Mucosa of stomach (tissue), 1 donor: Measurements from ENCODE around the gene RTP5.

Source experiments
- H3K27me3 ChIP-seq: one replicate; pipeline ENCODE4 v1.7.0; 2013; ENCODE audit warnings: mild to moderate bottlenecking, low read length; ENCODE audit not compliant: control insufficient read depth, insufficient read depth
- H3K36me3 ChIP-seq: one replicate; pipeline ENCODE4 v1.7.0; 2013; ENCODE audit warnings: low read length; ENCODE audit not compliant: control insufficient read depth, insufficient read depth
- H3K4me1 ChIP-seq: one replicate; pipeline ENCODE4 v1.7.0; 2013; ENCODE audit warnings: mild to moderate bottlenecking, low read length; ENCODE audit not compliant: control insufficient read depth, insufficient read depth
- H3K4me3 ChIP-seq: one replicate; pipeline ENCODE4 v1.7.0; 2013; ENCODE audit warnings: low read length
- H3K9ac ChIP-seq: one replicate; pipeline ENCODE4 v1.7.0; 2013; ENCODE audit warnings: mild to moderate bottlenecking, low read length, moderate library complexity
- H3K9me3 ChIP-seq: one replicate; pipeline ENCODE4 v1.7.0; 2013; ENCODE audit warnings: mild to moderate bottlenecking, low read length, moderate library complexity; ENCODE audit not compliant: control insufficient read depth
- donor health status: Pancreatic carcinoma.

The RTP5 gene

DNA sequence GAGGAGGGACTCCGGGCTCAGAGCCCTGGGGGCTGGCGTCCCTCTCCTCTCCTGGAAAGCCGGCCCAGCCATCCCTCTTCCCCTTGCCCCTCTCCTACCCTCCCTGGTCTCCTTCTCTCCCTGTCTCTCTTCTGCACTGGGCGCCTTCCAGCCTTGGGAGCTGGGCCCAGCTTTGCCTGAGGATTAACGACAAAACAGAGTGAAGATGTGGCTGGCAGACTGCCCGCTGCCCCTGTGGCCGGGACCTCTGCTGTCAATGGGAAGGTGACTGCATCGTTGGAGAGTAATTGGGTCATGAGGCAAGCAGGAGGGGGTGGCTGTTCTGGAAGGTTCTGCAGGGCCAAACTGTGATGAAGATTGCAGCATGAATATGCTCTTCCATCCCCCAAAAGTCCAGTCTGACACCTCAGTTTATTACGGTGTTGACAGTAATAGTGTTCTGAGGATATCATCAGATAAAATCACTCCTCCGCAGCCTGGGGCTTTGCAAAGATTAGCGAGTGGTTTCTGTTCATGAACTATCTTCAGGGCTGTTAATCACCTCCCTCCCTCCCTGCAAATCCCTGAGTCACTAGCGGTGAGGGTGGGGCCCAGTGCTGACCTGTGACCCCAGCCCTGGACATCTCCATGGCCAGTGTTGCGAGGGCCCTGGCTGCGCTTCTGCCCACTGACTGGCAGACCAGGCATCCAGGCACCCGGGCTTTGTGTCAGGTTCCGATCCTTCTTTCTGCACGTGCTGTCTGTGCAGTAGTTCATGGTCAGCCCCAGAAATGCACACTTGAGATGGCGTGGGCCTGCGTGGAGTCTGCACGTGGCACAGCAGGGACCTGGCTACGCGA is 23.0 kb downstream of the RTP5 start:
- Histone ChIP-seq H3K9me3 (no peaks in the 10 kb centered on the region), H3K4me1 (peaks cover 6% of the 10 kb centered on the region), H3K9ac (no peak overlapping the region)

DNA sequence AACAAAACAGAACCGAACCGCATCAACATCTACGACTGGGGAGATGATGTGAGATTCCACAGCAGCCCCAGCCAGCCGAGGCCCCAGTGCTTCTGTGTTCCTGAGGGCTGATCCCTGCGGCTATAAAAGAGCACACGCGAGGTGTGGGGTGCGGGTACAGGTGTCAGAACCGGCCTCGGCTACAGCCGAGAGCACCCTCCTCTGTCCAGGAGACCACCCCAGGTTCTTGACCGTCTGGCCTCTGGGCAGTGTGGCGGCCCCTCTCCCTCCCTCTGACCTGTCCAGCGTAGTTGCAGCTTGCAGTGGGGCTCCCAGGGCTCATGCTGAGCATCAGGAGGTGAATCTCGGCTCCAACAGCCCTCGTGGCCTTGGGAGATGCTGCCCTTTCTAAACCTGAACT is 23.7 kb downstream of the RTP5 start:
- peaks cover 6% of the 10 kb centered on the region for H3K4me1 ChIP-seq
- H3K9ac ChIP-seq: no peak overlapping the region
- H3K9me3 ChIP-seq: no peaks in the 10 kb centered on the region
- H3K27me3 ChIP-seq: no peaks in the 10 kb centered on the region
- no peaks in the 10 kb centered on the region for H3K36me3 ChIP-seq
- no peak overlapping the region for H3K4me3 ChIP-seq

More for the DNA sequence above, 23.0 kb downstream of the RTP5 start:
- Histone ChIP-seq H3K27me3 (no peaks in the 10 kb centered on the region), H3K36me3 (no peaks in the 10 kb centered on the region), H3K4me3 (no peak overlapping the region)

DNA sequence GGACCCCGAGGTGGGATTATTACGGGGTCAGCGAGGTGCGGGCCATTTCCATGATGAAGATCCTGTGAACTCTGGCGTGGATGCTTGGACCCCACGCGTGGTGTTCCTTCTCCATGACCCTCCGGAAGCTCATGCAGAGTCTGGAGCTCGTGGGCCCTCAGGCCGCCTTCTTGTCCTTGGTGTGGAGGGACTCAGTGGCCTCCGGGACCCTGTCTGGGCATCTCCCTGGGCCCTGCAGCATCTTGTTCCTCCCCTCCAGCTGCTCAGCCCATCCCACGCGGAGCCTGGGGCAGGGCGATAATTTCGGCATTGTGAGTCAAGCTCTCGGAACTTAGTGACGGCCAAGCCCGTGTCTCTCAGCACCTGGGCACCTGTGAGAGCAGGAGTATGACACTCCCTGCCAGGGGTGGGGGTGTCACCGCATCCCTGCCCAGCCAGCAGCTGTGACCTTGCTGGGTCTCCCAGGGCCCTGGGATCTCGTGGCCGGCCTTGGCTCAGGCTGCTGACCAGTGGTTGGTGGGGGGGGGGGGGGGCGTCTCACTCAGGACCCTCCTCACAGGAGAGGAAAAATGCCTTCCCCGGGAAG is 24.6 kb downstream of the RTP5 start:
- Histone ChIP-seq H3K27me3 (no peaks in the 10 kb centered on the region), H3K9ac (no peak overlapping the region), H3K4me1 (peaks cover 6% of the 10 kb centered on the region), H3K36me3 (no peaks in the 10 kb centered on the region), H3K9me3 (no peaks in the 10 kb centered on the region), H3K4me3 (no peak overlapping the region)

DNA sequence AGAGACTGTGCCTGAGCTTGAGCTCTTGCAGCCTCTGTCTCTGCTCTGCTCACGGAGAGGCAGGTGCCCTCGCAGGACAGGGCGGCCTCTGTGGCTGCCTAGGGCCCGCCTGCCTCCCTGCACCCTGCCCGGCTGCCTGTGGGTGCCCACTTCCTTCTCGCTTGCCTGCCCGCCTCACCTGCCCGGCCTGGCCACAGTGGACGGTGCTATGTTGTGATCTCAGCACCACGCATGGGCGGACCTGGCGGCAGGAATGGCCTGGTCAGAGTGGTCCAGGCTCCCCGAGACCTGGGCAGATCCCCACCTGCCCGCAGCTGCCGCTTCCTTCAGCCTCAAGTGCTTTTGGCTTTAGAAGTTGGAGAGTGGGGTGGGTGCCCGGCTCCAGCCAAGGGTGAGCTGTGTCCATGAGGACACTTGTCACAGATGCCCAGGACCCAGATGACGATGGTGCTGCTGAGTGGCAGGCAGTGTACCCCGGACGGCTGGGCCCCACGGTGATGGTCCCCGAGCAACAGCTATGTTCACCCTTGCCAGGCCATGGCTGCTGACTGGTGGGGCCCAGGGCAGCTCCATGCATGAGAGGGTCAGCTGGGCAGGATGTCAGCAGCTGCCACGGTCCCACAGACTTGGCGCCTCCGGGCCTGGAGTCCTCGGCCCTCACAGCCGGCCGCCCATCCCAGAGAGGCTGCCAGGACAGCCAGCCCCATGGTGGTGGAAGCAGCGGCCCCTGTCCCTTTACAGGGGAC is 25.3 kb downstream of the RTP5 start:
- Histone ChIP-seq H3K27me3 (no peaks in the 10 kb centered on the region), H3K36me3 (no peaks in the 10 kb centered on the region), H3K9me3 (no peaks in the 10 kb centered on the region), H3K4me3 (no peak overlapping the region), H3K9ac (no peak overlapping the region), H3K4me1 (peaks cover 6% of the 10 kb centered on the region)

DNA sequence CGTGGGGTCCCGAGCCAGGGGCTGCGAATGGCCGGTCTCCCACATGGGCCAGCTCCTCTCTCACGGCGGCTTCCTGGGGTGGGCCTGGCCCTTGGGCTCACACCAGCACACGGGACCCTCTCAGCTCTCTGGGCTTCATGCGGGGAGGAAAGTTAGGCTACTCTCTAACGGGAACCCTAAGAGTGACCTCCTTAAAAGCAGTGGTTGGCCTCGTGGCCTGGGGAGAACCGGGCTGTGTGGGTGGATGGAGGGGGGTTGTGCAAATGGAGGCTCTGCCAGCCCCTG is 25.8 kb downstream of the RTP5 start:
- Histone ChIP-seq H3K4me3 (no peak overlapping the region), H3K4me1 (peaks cover 10% of the 10 kb centered on the region)

DNA sequence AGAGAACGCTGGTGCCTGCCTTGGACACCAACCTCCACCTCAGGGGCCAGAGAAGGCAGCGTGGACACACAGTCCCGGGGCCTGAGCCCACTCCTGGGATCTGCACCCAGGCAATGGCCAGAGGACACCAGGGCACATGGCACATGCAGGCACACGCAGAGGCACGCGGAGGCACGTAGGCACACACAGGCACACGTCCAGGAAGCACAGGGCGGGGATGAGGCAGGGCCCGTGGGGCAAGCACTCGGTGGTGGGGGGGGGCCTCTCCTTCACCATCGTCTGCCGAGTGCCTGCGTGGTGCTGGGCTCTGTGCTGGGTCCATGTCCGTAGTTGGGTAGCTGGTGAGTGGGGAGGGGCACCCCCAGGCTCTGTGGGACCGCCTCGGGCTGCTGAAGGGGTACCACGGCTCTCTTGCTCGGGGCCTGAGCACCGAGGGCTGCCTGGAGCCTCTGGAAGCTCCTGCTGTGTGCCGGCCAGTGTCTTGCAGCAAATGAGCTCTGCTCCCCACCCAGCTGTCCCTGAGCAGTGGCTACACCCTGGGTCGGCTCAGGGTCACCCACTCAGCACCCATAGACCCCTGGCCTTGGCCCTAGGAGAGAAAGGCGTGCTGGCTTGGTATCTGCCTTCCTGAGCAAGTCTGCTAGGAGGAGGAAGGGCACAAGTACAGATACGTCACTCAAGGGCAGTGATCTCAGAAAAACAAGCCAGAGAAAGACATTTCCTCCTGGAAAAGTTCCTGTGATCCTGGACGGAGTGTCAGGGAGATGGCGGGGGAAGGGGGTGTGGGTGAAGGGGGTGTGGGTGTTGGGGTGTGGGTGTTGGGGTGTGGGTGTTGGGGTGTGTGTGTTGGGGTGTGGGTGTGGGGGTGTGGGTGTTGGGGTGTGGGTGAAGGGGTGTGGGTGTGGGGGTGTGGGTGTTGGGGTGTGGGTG is 26.4 kb downstream of the RTP5 start:
- Histone ChIP-seq H3K27me3 (no peaks in the 10 kb centered on the region), H3K9me3 (no peaks in the 10 kb centered on the region), H3K4me3 (no peak overlapping the region), H3K36me3 (no peaks in the 10 kb centered on the region), H3K9ac (no peak overlapping the region), H3K4me1 (peaks cover 10% of the 10 kb centered on the region)

More for the DNA sequence above, 25.8 kb downstream of the RTP5 start:
- H3K36me3 ChIP-seq: no peaks in the 10 kb centered on the region
- H3K27me3 ChIP-seq: no peaks in the 10 kb centered on the region
- no peak overlapping the region for H3K9ac ChIP-seq
- H3K9me3 ChIP-seq: no peaks in the 10 kb centered on the region

DNA sequence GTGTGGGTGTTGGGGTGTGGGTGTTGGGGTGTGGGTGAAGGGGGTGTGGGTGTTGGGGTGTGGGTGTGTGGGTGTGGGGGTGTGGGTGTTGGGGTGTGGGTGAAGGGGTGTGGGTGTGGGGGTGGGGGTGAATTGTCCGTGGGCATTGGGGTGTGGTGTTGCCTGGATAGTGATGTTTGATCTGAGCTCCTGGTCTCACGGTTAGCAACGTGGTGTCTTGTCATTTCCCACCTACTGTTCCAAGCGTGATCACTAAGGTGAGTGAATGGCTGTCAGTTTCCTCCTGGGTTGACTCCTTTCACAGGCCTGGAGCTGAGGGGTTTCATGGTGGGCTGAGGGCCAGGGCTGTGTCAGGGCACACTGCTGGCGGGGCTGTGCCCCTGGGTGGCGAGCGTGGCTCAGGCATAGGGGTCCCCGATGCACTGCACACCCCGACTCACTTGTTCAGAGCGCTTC is 27.2 kb downstream of the RTP5 start:
- Histone ChIP-seq H3K27me3 (peaks cover 4% of the 10 kb centered on the region), H3K4me1 (peaks cover 15% of the 10 kb centered on the region), H3K4me3 (no peak overlapping the region), H3K9me3 (no peaks in the 10 kb centered on the region), H3K9ac (no peak overlapping the region), H3K36me3 (no peaks in the 10 kb centered on the region)

DNA sequence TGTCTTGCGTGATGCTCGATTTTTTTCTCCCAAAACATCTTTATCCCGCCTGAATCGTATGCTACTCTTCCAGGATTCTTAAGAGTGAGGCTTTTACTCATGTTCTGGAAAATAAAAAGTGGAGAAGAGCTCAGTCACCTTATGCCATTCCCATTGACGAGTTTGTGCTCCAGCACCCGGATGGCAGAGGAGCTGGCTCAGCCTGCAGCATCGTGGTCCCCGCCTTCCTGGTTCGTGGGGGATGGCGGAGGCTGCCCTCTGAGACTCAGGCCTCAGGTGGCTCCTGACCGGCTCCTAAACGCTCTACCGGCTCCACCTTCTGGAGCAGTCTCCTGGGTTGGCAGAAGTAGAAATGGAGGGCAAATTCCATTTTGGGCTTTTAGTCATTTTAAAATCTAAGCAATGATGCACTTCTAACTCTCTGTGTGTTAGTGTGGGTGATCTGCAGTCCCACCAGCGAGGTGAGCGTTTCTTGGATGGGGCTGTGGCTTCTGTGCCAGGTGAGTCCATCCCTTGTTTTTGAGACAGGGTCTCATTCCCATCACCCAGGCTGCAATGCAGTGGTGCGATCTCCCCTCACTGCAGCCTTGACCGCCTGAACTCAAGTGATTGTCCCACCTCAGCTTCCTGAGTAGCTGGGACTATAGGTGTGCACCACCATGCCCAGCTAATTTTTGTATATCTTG is 27.8 kb downstream of the RTP5 start:
- H3K36me3 ChIP-seq: no peaks in the 10 kb centered on the region
- H3K9me3 ChIP-seq: no peaks in the 10 kb centered on the region
- peaks cover 16% of the 10 kb centered on the region for H3K4me1 ChIP-seq

DNA sequence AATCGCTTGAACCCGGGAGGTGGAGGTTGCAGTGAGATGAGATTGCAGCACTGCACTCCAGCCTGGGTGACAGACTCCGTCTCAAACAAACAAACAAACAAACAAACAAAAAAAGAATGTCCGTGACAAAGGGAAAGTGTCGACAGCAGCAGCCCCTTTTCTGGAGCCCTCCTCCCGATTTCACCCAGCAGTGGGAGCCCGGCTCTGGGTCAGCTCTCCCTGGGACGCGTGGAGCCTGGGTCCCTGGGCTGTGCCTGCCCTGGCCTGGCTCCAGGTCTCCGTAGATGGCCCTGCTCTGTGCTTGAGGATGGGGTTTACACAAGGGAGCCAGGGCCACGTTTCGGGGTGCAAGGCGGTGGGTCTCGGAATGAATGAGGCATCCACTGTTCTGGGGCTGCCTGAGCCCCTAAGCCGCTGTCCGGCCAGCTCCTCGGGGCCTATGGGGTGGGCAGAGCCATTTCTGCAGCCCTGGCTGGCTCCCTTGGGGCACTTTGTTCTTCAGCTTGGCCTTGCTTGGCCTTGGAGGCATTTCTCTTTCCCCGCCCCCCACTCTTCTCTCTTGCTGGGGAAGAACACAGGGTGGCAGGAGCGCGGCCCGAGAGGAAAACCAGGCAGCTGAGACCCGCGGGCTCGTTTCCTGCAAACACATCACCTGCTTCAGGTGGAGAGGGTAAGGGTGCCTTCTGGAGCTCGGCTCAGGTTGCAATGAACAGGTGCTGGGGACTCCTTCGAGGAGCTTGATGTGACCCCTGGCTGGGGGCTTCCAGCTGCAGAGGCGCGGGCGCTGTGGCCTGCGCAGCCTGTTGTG is 29.1 kb downstream of the RTP5 start:
- Histone ChIP-seq H3K4me3 (no peak overlapping the region), H3K9me3 (no peaks in the 10 kb centered on the region), H3K27me3 (peaks cover 5% of the 10 kb centered on the region), H3K36me3 (no peaks in the 10 kb centered on the region), H3K4me1 (peaks cover 16% of the 10 kb centered on the region), H3K9ac (no peak overlapping the region)

More for the DNA sequence above, 27.8 kb downstream of the RTP5 start:
- H3K9ac ChIP-seq: no peak overlapping the region
- no peak overlapping the region for H3K4me3 ChIP-seq
- peaks cover 5% of the 10 kb centered on the region for H3K27me3 ChIP-seq

DNA sequence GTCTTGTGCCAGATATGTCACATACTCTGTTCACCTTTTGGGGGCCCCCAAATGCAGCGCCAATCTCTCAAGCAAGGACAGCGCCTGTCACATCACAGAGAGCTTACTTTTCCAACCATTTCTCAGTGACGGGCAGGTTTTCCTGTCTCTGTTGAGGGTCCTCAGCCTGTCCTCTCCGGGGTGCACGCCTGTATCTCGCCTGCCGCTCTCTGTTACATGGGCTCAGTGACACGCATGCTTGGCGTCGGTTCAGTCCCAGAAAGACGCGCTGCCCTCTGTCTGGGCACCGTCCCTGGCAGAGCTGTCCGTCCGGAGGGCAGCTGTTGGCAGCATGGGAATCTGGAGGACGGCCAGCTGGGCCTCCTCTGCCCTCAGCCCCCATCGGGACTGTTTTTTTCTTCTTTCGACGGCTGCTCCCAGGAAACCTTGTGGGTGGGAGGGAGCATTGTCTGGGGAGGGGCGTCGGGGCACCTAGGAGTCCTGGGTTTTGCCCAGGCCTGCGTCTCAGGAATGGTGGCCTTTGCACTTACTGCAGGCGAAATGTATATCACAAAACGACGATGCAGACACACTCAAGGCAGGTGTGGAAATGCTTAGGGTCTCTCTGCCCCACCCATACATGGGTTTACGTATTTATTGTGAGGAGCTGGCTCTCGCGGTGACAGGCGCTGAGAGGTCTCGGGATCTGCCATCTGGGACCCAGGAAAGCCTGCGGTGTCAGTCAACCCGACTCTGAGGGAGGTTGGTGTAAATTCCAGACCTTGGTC is 30.9 kb downstream of the RTP5 start:
- Histone ChIP-seq H3K4me1 (peaks cover 16% of the 10 kb centered on the region), H3K4me3 (no peak overlapping the region), H3K9ac (no peak overlapping the region), H3K9me3 (no peaks in the 10 kb centered on the region), H3K36me3 (no peaks in the 10 kb centered on the region), H3K27me3 (peaks cover 5% of the 10 kb centered on the region)
